Ovary (tissue), 9 donors: ENCODE results near the gene POC1A. TPM values are rescaled to one million over a fixed set of nuclear protein-coding genes. Genes with fewer than 3 reads are reported as not detected.

Experiments used
- DNase-seq, 5 donors: peaks; one replicate each; pipeline ENCODE4 v3.0.0-alpha.2; 2019 to 2020
- H3K27ac ChIP-seq, 2 donors: fragments of 200-600 bp; one replicate each; pipeline versions ENCODE4 v1.5.1 to v1.8.0; 2019 to 2022
- H3K27me3 ChIP-seq: fragments of 200-600 bp; one replicate; pipeline ENCODE4 v1.8.0; 2022
- H3K36me3 ChIP-seq: fragments of 200-600 bp; sonication (generic); one replicate; pipeline ENCODE4 v1.5.1; 2019
- H3K4me1 ChIP-seq: one replicate; pipeline ENCODE4 v1.8.1; 2013; ENCODE audit warnings: mild to moderate bottlenecking, moderate library complexity; ENCODE audit not compliant: insufficient read depth
- H3K4me3 ChIP-seq: fragments of 200-600 bp; sonication (generic); one replicate; pipeline ENCODE4 v1.5.1; 2017
- H3K9me3 ChIP-seq, 2 donors: fragments of 200-600 bp in 1 of 2; sonication (generic) in 1 of 2; one replicate each; pipeline versions ENCODE4 v1.5.1 to v1.8.1; 2013 to 2019; ENCODE audit warnings: mild to moderate bottlenecking in 1 of 2, moderate library complexity in 1 of 2
- EP300 ChIP-seq: sonication (generic); formaldehyde crosslinking; IDR thresholded peaks from one replicate; pipeline ENCODE4 v1.6.1; 2017; ENCODE audit warnings: antibody characterized with exemption
- POLR2A ChIP-seq: fragments of 450-650 bp; IDR thresholded peaks from one replicate; pipeline ENCODE4 v1.6.1; 2017; ENCODE audit warnings: antibody characterized with exemption, mild to moderate bottlenecking, moderate library complexity
- WGBS, 3 donors: extraction: QIAGEN DNeasy Blood & Tissue Kit in 1 of 3; methylation state at CpG; one replicate each; pipeline versions ENCODE4 v1.1.5 to v1.1.7; 2013 to 2017; 5-methylcytosine and 5-hydroxymethylcytosine counted together
- intact Hi-C, 4 donors: fragments of 100-400 bp; cut with DNase I; formaldehyde crosslinking; loops; one replicate each; pipeline versions ENCODE4 v1.11.0 to v1.15.1; 2022 to 2023
- polyA plus RNA-seq, 2 donors: library from polyadenylated mRNA; stranded (reverse); fragments of 200-250 nt in 1 of 2; fragments of 350-450 nt in 1 of 2; fragmentation: Illumina TruSeq in 1 of 2; extraction: RNeasy Lipid Tissue Mini Kit (QIAGEN cat#74804) in 1 of 2; gene quantifications; one replicate each; pipeline ENCODE4 v1.2.3, GENCODE V29; 2013 to 2014
- total RNA-seq, 7 donors: library from RNA; depleted of rRNA in 2 of 7; stranded (reverse); fragments of >200 nt in 2 of 7; fragmentation: NEBNext Ultra II Directional in 3 of 7; extraction: Animal tissue kit (Norgen Biotek cat#: 25700) in 3 of 7; gene quantifications; one replicate each; pipeline versions ENCODE4 v1.1.0 to v1.2.4, GENCODE V29; 2016 to 2023
- TF ChIP-seq, protein P1 (sequence below), 3 donors: fragments of 450-650 bp in 2 of 3; fragments of 200-600 bp in 1 of 3; IDR thresholded peaks; one replicate each; pipeline versions ENCODE4 v1.5.1 to v1.8.0; 2016 to 2022; ENCODE audit warnings: antibody characterized with exemption in 3 of 3, mild to moderate bottlenecking in 1 of 3
- donor health status: DM: no; HTN: no; CAD: no; lungs with moderate emphysema.
- donor health status: DM: no; HTN: no; CAD: no.
- donor health status: Bipolar disorder and iron deficiency.
- donor health status: DM: yes; HTN: yes; CAD: no.
- donor health status: DM: no; HTN: no; CAD: no.
- donor health status: DM: yes; HTN: yes; CAD: no.

The POC1A gene
- total and polyA plus RNA-seq, 9 donors, result 0.53 to 1.8 (median 1.3) TPM

DNA sequence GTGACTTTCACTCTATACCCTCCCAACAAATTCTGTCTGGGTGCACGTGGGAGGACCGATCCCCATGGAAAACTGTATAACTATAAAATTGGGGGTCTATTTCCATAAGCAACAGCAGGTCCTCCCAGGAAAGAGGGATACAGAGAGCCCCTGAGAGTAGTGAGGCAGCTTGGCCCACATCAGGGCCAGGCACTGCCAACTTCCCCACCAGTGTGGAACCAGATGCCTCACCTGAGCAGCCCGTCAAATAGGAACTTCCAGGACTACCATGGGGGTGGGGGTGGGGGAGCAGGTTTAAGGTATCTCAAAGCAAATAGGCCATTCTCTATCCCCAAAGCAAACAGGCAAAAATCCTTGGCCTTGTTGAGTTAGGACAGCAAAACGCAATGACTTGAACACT lies 64.5 kb downstream of the POC1A start:
- Histone ChIP-seq H3K4me3 (no peak overlapping the region), H3K4me1 (no peaks in the 10 kb centered on the region), H3K27me3 (no peaks in the 10 kb centered on the region), H3K36me3 (no peaks in the 10 kb centered on the region), H3K9me3 (no peaks in the 10 kb centered on the region), H3K27ac (no peak overlapping the region)
- peak in 1 of 5 donors; percentile 10 for DNase-seq
- TF ChIP-seq, protein P1, sequence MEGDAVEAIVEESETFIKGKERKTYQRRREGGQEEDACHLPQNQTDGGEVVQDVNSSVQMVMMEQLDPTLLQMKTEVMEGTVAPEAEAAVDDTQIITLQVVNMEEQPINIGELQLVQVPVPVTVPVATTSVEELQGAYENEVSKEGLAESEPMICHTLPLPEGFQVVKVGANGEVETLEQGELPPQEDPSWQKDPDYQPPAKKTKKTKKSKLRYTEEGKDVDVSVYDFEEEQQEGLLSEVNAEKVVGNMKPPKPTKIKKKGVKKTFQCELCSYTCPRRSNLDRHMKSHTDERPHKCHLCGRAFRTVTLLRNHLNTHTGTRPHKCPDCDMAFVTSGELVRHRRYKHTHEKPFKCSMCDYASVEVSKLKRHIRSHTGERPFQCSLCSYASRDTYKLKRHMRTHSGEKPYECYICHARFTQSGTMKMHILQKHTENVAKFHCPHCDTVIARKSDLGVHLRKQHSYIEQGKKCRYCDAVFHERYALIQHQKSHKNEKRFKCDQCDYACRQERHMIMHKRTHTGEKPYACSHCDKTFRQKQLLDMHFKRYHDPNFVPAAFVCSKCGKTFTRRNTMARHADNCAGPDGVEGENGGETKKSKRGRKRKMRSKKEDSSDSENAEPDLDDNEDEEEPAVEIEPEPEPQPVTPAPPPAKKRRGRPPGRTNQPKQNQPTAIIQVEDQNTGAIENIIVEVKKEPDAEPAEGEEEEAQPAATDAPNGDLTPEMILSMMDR (IDR thresholded peaks at IDR 0.05), result no peak
- TF ChIP-seq EP300 (no peak), POLR2A (no peak)
- intact Hi-C loops, result no loop called here
- 78 to 89% (median 89%) methylated on average over 4 of the region's 4 CpGs for WGBS, 3 donors

DNA sequence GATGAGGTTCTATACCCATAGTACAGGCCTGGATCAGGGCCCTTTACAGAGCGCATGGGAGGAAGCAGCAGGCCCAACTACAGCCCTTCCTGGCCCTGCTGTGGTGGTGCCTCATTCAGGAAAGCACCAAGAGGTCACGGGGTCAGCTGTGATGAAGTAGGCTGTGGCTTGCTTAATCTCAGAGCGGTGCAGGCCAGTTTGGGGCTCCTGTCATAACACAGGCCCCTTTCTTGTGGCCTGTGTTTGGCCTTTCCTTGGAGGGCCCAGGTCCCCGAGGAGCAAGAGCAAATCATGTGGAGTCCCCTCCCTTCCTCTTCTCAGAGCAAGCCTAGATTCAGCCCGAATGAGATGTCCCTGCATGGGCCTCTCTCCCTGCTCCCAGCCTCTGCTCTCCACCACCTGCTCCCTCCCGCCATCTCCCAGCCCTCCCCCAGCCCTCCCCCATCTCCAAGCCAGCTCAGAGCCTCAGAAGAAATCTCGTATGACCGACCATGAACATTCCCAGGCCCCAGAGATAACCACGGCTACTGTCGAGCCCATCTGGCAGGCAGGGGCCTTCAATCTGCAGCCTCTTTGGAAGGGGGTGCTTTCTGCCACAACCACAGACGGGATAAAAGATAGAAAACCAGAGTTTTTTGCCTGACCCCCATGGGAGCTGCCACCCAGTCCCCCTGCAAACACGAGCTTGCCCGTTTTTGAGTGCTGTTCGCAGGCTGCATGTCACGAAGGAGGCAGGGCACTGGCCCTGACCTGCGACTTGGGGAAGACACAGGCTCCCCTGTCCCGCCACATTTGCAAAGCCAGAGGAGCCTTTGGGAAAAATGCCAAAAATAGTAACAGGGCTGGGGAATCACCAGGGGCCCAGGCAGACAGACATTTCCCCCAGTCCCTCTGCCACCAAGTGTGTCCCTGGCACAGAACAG lies 65.5 kb downstream of the POC1A start:
- Histone ChIP-seq H3K36me3 (no peaks in the 10 kb centered on the region), H3K4me1 (no peaks in the 10 kb centered on the region), H3K9me3 (no peaks in the 10 kb centered on the region), H3K4me3 (no peak overlapping the region), H3K27ac (no peak overlapping the region), H3K27me3 (no peaks in the 10 kb centered on the region)
- WGBS, 3 donors, result 70 to 76% (median 72%) methylated on average over 17 of the region's 17 CpGs
- DNase-seq, result peak in 1 of 5 donors; percentile 21
- intact Hi-C loops, result no loop called here
- TF ChIP-seq EP300 (no peak), POLR2A (no peak)
- TF ChIP-seq, protein P1 (IDR thresholded peaks at IDR 0.05), result no peak

DNA sequence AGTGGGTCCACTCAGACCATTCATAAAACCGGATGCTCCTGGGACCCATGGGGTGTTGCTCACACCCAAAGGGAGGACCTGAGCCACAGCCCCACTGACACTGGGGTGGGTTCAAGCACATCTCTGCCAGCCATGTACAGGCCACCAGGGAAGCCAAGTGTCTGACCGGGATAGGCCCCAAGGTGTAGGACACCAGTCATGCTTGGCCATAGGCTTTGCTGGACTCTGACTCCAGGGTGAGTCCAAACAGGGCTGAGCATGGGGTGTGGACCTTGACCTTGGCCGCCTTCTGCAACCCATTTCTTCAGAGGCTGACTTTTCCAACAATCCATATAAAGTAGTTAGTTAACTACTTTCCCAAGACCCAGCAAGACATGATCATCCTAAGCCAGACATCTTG lies 66.5 kb downstream of the POC1A start:
- H3K27me3 ChIP-seq, result no peaks in the 10 kb centered on the region
- TF ChIP-seq, protein P1 (IDR thresholded peaks at IDR 0.05), result no peak
- TF ChIP-seq EP300 (no peak), POLR2A (no peak)
- H3K27ac ChIP-seq, result no peak overlapping the region
- 88 to 92% (median 91%) methylated on average over 3 of the region's 3 CpGs for WGBS, 3 donors
- H3K9me3 ChIP-seq, result no peaks in the 10 kb centered on the region
- H3K4me1 ChIP-seq, result no peaks in the 10 kb centered on the region
- no peaks in the 10 kb centered on the region for H3K36me3 ChIP-seq
- H3K4me3 ChIP-seq, result no peak overlapping the region
- peak in 1 of 5 donors; percentile 13 for DNase-seq
- intact Hi-C loops, result no loop called here

DNA sequence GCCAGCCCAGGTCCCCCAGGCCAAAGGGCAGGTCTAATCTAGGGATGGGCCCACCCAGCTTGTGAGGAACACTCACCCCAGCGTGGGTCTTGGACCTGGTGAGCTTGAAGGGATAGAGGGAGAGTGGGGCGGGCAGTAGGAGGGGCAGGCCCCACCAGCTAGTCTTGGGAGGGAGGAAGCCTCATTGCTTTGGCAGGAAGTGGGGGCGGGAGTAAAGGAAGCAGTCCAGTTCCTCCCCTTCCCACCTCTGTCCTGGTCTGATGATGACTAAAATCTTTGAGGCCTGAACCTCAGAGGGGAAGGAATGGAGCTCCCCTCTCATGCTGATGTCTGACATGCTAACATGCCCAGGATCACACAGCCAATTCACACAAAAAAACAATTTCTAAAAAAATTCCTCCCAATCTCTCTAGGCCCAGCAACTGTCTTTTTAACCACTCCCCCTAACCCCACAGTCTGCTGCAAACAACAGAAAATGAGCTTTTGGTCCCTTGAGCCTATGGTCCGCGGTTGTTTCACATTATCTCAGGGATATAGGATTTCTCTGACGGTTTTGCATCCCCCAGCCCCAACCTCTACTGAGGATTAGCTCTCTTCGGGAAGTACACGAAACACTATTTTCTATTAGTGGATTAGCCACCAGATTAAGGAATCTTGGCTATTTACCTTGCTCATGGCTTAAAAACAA lies 67.1 kb downstream of the POC1A start:
- Histone ChIP-seq H3K36me3 (no peaks in the 10 kb centered on the region), H3K27me3 (no peaks in the 10 kb centered on the region), H3K4me3 (no peak overlapping the region), H3K9me3 (no peaks in the 10 kb centered on the region), H3K27ac (no peak overlapping the region), H3K4me1 (no peaks in the 10 kb centered on the region)
- DNase-seq, result peak in 1 of 5 donors; percentile 14
- no peak for TF ChIP-seq POLR2A
- WGBS, 3 donors, result 79 to 87% (median 87%) methylated on average over 8 of the region's 8 CpGs
- intact Hi-C loops, result no loop called here
